Neuron (in vitro differentiated cells): ENCODE results near the gene NIBAN1.
"Not testable (repeated sequence)": the region's sequence is repeated elsewhere in the genome, so short reads cannot be mapped to it uniquely, and the experiment has no call there.

Source experiments
- H2AFZ ChIP-seq: one replicate; pipeline ENCODE4 v1.6.1; 2013; ENCODE audit warnings: low read depth, mild to moderate bottlenecking, inconsistent platforms, low read length, moderate library complexity
- H3K27me3 ChIP-seq: one replicate; pipeline ENCODE4 v1.6.1; 2013; ENCODE audit warnings: low read length; ENCODE audit not compliant: insufficient read depth
- H3K36me3 ChIP-seq: one replicate; pipeline ENCODE4 v1.6.1; 2013; ENCODE audit warnings: low read length; ENCODE audit not compliant: insufficient read depth
- H3K4me1 ChIP-seq: one replicate; pipeline ENCODE4 v1.6.1; 2013; ENCODE audit warnings: low read length; ENCODE audit not compliant: insufficient read depth
- H3K4me3 ChIP-seq: 2 replicates; pipeline ENCODE4 v1.5.1; 2013; ENCODE audit warnings: mild to moderate bottlenecking, low read length, moderate library complexity
- H3K9me3 ChIP-seq: one replicate; pipeline ENCODE4 v1.6.1; 2013; ENCODE audit warnings: low read length

Gene NIBAN1

GRCh38 chr1:184965944-184966860, 8.1 kb downstream of the NIBAN1 start:
- no peak overlapping the region for H3K4me3 ChIP-seq
- no peaks in the 10 kb centered on the region for H3K9me3 ChIP-seq
- no peaks in the 10 kb centered on the region for H3K36me3 ChIP-seq
- H3K4me1 ChIP-seq = no peaks in the 10 kb centered on the region
- H2AFZ ChIP-seq = no peak overlapping the region
- peaks cover 4% of the 10 kb centered on the region for H3K27me3 ChIP-seq

- H3K27me3 ChIP-seq = peaks cover 2% of the 10 kb centered on the region
- H3K36me3 ChIP-seq = no peaks in the 10 kb centered on the region
- no peaks in the 10 kb centered on the region for H3K9me3 ChIP-seq
- H2AFZ ChIP-seq = no peak overlapping the region
- H3K4me1 ChIP-seq = no peaks in the 10 kb centered on the region
- H3K4me3 ChIP-seq = no peak overlapping the region
These were observed 8.9 kb downstream of the NIBAN1 start for GRCh38 chr1:184965439-184965838.

- H3K9me3 ChIP-seq = no peaks in the 10 kb centered on the region
- no peaks in the 10 kb centered on the region for H3K36me3 ChIP-seq
- H3K4me3 ChIP-seq = no peak overlapping the region
- no peaks in the 10 kb centered on the region for H3K4me1 ChIP-seq
- H3K27me3 ChIP-seq = no peaks in the 10 kb centered on the region
- H2AFZ ChIP-seq = no peak overlapping the region
These were observed 14.7 kb downstream of the NIBAN1 start for GRCh38 chr1:184959626-184960025.

- Histone ChIP-seq H3K9me3 (no peaks in the 10 kb centered on the region), H3K27me3 (no peaks in the 10 kb centered on the region), H3K4me1 (no peaks in the 10 kb centered on the region), H2AFZ (no peak overlapping the region), H3K36me3 (no peaks in the 10 kb centered on the region), H3K4me3 (no peak overlapping the region)
These were observed 15.6 kb downstream of the NIBAN1 start for GRCh38 chr1:184958554-184959353.

- not testable (repeated sequence) for H2AFZ ChIP-seq, H3K4me1 ChIP-seq, H3K27me3 ChIP-seq, H3K4me3 ChIP-seq, H3K9me3 ChIP-seq, H3K36me3 ChIP-seq
These were observed 16.4 kb downstream of the NIBAN1 start for GRCh38 chr1:184957901-184958300.

- no peaks in the 10 kb centered on the region for H3K36me3 ChIP-seq
- no peaks in the 10 kb centered on the region for H3K4me1 ChIP-seq
- no peak overlapping the region for H2AFZ ChIP-seq
- H3K4me3 ChIP-seq = no peak overlapping the region
- H3K27me3 ChIP-seq = no peaks in the 10 kb centered on the region
- H3K9me3 ChIP-seq = no peaks in the 10 kb centered on the region
These were observed 17.2 kb downstream of the NIBAN1 start for GRCh38 chr1:184956999-184957700.

GRCh38 chr1:184954232-184954995, 19.9 kb downstream of the NIBAN1 start:
- Histone ChIP-seq H3K4me1 (no peaks in the 10 kb centered on the region), H3K4me3 (no peak overlapping the region), H3K9me3 (no peaks in the 10 kb centered on the region), H3K36me3 (no peaks in the 10 kb centered on the region), H2AFZ (no peak overlapping the region), H3K27me3 (no peaks in the 10 kb centered on the region)

- Histone ChIP-seq H3K4me3 (no peak overlapping the region), H3K36me3 (no peaks in the 10 kb centered on the region), H3K4me1 (no peaks in the 10 kb centered on the region), H3K27me3 (no peaks in the 10 kb centered on the region), H2AFZ (no peak overlapping the region), H3K9me3 (no peaks in the 10 kb centered on the region)
These were observed 20.6 kb downstream of the NIBAN1 start for GRCh38 chr1:184953600-184954219.

- H3K9me3 ChIP-seq = no peaks in the 10 kb centered on the region
- H3K4me1 ChIP-seq = no peaks in the 10 kb centered on the region
- no peak overlapping the region for H2AFZ ChIP-seq
- H3K4me3 ChIP-seq = no peak overlapping the region
- no peaks in the 10 kb centered on the region for H3K36me3 ChIP-seq
- H3K27me3 ChIP-seq = no peaks in the 10 kb centered on the region
These were observed 21.9 kb downstream of the NIBAN1 start for GRCh38 chr1:184952428-184952827.

- H3K9me3 ChIP-seq = no peaks in the 10 kb centered on the region
- H3K4me3 ChIP-seq = no peak overlapping the region
- no peaks in the 10 kb centered on the region for H3K36me3 ChIP-seq
- H2AFZ ChIP-seq = no peak overlapping the region
- H3K4me1 ChIP-seq = no peaks in the 10 kb centered on the region
- H3K27me3 ChIP-seq = no peaks in the 10 kb centered on the region
These were observed 22.5 kb downstream of the NIBAN1 start for GRCh38 chr1:184951788-184952187.

GRCh38 chr1:184950906-184951305, 23.4 kb downstream of the NIBAN1 start:
- Histone ChIP-seq H3K4me1 (no peaks in the 10 kb centered on the region), H3K9me3 (no peaks in the 10 kb centered on the region), H3K27me3 (no peaks in the 10 kb centered on the region), H3K36me3 (no peaks in the 10 kb centered on the region), H2AFZ (no peak overlapping the region), H3K4me3 (no peak overlapping the region)

- H3K9me3 ChIP-seq = no peaks in the 10 kb centered on the region
- H3K4me3 ChIP-seq = no peak overlapping the region
- no peaks in the 10 kb centered on the region for H3K36me3 ChIP-seq
- no peaks in the 10 kb centered on the region for H3K4me1 ChIP-seq
- no peaks in the 10 kb centered on the region for H3K27me3 ChIP-seq
- no peak overlapping the region for H2AFZ ChIP-seq
These were observed 24.1 kb downstream of the NIBAN1 start for GRCh38 chr1:184950227-184950626.
